ENCODE results near the gene NKAIN4. TPM values are rescaled to one million over a fixed set of nuclear protein-coding genes. Genes with fewer than 3 reads are reported as not detected.
A peak's percentile ranks its signal among the peaks of the same experiment; 100 is the strongest.

NKAIN4 gene
- total and polyA plus RNA-seq, 2 donors from 2014 or later: 29.7 to 107 TPM

- DNase-seq (no peak), FAIRE-seq (no peak)
- Histone ChIP-seq H3K27ac (ENCODE audit: low read depth in 2 of 2, low read length in 2 of 2) (no peak overlapping the region), H3K36me3 (ENCODE audit: control insufficient read depth in 2 of 3, insufficient read depth in 3 of 3, low read length in 3 of 3) (peaks cover 0 to 13% (median 10%) of the 10 kb centered on the region in 3 donors), H3K9me3 (ENCODE audit: control insufficient read depth in 2 of 3, insufficient read depth in 1 of 3, low read length in 3 of 3) (no peaks in the 10 kb centered on the region), H3K4me1 (ENCODE audit: control insufficient read depth in 2 of 3, insufficient read depth in 2 of 3, low read depth in 1 of 3, low read length in 3 of 3) (peaks cover 0 to 13% (median 7%) of the 10 kb centered on the region in 3 donors), H3K9ac (ENCODE audit: low read length in 3 of 3) (no peak overlapping the region), H3K4me3 (ENCODE audit: low read length in 3 of 3) (no peak overlapping the region), H3K27me3 (ENCODE audit: control insufficient read depth, insufficient read depth, low read length) (no peaks in the 10 kb centered on the region)
- intact Hi-C loops (cut with DNase I): no loop called here
- TF ChIP-seq, protein P1, sequence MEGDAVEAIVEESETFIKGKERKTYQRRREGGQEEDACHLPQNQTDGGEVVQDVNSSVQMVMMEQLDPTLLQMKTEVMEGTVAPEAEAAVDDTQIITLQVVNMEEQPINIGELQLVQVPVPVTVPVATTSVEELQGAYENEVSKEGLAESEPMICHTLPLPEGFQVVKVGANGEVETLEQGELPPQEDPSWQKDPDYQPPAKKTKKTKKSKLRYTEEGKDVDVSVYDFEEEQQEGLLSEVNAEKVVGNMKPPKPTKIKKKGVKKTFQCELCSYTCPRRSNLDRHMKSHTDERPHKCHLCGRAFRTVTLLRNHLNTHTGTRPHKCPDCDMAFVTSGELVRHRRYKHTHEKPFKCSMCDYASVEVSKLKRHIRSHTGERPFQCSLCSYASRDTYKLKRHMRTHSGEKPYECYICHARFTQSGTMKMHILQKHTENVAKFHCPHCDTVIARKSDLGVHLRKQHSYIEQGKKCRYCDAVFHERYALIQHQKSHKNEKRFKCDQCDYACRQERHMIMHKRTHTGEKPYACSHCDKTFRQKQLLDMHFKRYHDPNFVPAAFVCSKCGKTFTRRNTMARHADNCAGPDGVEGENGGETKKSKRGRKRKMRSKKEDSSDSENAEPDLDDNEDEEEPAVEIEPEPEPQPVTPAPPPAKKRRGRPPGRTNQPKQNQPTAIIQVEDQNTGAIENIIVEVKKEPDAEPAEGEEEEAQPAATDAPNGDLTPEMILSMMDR (IDR thresholded peaks at IDR 0.05; ENCODE audit: borderline replicate concordance, extremely low read depth, insufficient read depth): no peak
Measured at GRCh38 chr20:63276956-63277355, 22.7 kb upstream of the NKAIN4 start.

DNA sequence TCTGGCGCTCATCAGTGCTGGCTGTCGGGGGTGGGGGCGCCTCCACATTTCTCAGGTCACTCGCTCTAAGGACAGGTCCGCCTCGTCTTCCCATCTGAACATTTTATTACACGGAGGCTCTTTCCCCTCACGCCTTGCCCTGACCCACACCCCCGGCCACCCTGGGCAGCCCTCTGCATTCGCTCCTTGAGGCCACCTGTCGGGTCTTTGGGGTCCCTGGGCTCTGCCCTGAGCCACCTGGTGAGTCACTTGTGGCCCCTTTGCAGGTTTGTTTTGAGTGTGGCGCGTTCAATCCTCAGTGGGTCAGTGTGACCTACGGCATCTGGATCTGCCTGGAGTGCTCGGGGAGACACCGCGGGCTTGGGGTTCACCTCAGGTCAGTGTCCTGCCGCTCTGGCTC, 21.6 kb upstream of the NKAIN4 start:
- DNase-seq (no peak), FAIRE-seq (no peak)
- H3K4me1 ChIP-seq (ENCODE audit: control insufficient read depth in 2 of 3, insufficient read depth in 2 of 3, low read depth in 1 of 3, low read length in 3 of 3): peaks cover 0 to 13% (median 9%) of the 10 kb centered on the region in 3 donors
- TF ChIP-seq, protein P1 (IDR thresholded peaks at IDR 0.05; ENCODE audit: borderline replicate concordance, extremely low read depth, insufficient read depth): no peak
- peaks cover under 1 to 13% (median 10%) of the 10 kb centered on the region in 3 donors for H3K36me3 ChIP-seq (ENCODE audit: control insufficient read depth in 2 of 3, insufficient read depth in 3 of 3, low read length in 3 of 3)
- no peaks in the 10 kb centered on the region for H3K9me3 ChIP-seq (ENCODE audit: control insufficient read depth in 2 of 3, insufficient read depth in 1 of 3, low read length in 3 of 3)
- H3K4me3 ChIP-seq (ENCODE audit: low read length in 3 of 3): no peak overlapping the region
- H3K27ac ChIP-seq (ENCODE audit: low read depth in 2 of 2, low read length in 2 of 2): no peak overlapping the region
- no peak overlapping the region for H3K9ac ChIP-seq (ENCODE audit: low read length in 3 of 3)
- H3K27me3 ChIP-seq (ENCODE audit: control insufficient read depth, insufficient read depth, low read length): no peaks in the 10 kb centered on the region
- intact Hi-C loops (cut with DNase I): no loop called here

- peaks cover 0 to 13% (median 9%) of the 10 kb centered on the region in 3 donors for H3K4me1 ChIP-seq (ENCODE audit: control insufficient read depth in 2 of 3, insufficient read depth in 2 of 3, low read depth in 1 of 3, low read length in 3 of 3)
- FAIRE-seq (no peak), DNase-seq (no peak)
- no peak overlapping the region for H3K27ac ChIP-seq (ENCODE audit: low read depth in 2 of 2, low read length in 2 of 2)
- TF ChIP-seq, protein P1 (IDR thresholded peaks at IDR 0.05; ENCODE audit: borderline replicate concordance, extremely low read depth, insufficient read depth): no peak
- intact Hi-C loops (cut with DNase I): no loop called here
- peaks cover 2 to 13% (median 3%) of the 10 kb centered on the region in 3 donors for H3K36me3 ChIP-seq (ENCODE audit: control insufficient read depth in 2 of 3, insufficient read depth in 3 of 3, low read length in 3 of 3)
- no peaks in the 10 kb centered on the region for H3K9me3 ChIP-seq (ENCODE audit: control insufficient read depth in 2 of 3, insufficient read depth in 1 of 3, low read length in 3 of 3)
- peak overlapping the region in 1 of 3 donors; percentile 12 for H3K9ac ChIP-seq (ENCODE audit: low read length in 3 of 3)
- no peak overlapping the region for H3K4me3 ChIP-seq (ENCODE audit: low read length in 3 of 3)
- no peaks in the 10 kb centered on the region for H3K27me3 ChIP-seq (ENCODE audit: control insufficient read depth, insufficient read depth, low read length)
Measured at GRCh38 chr20:63274381-63275228, 20.3 kb upstream of the NKAIN4 start.

Data from kidney (tissue), 14 donors.